SK-N-SH (cell line): Measurements from ENCODE around the gene STPG1. TPM values are rescaled to one million over a fixed set of nuclear protein-coding genes. Genes with fewer than 3 reads are reported as not detected.

ENCODE experiments used
- CTCF ChIA-PET: fragments of 300-600, 350-600 bp; formaldehyde crosslinking; extraction: SDS; loops from one replicate; lab custom pipeline; 2021; lab: Yijun Ruan, JAX
- POLR2A ChIA-PET: fragments of 350-600 bp; sonication (Branson Sonifier 250); formaldehyde crosslinking; extraction: SDS; loops from one replicate; lab custom pipeline; 2020; ENCODE audit warnings: antibody characterized with exemption, inconsistent platforms; lab: Yijun Ruan, JAX
- DNase-seq: peaks from one replicate; pipeline ENCODE4 v3.0.0; 2012
- H2AFZ ChIP-seq: fragments of 200-600 bp; sonication (generic); 2 replicates; pipeline ENCODE4 v1.8.1; 2016; ENCODE audit warnings: antibody characterized with exemption, mild to moderate bottlenecking, low read depth
- H3F3A ChIP-seq: fragments of 200-600 bp; sonication (generic); replicated peaks from 2 replicates; pipeline ENCODE3; 2016; ENCODE audit warnings: antibody characterized with exemption, mild to moderate bottlenecking; ENCODE audit not compliant: insufficient read depth
- H3K27ac ChIP-seq, 2 experiments: fragments of 200-500 bp in 1 of 2; fragments of 200-600 bp in 1 of 2; sonication (Bioruptor generic) in 1 of 2; sonication (generic), shearing (Covaris generic) in 1 of 2; 2 replicates each; pipeline versions ENCODE4 v1.5.1 to v1.6.1; 2014 to 2016; ENCODE audit warnings: low read depth in 2 of 2, inconsistent platforms in 1 of 2, low read length in 1 of 2, mild to moderate bottlenecking in 1 of 2, mixed read lengths in 1 of 2
- H3K27me3 ChIP-seq: fragments of 200-600 bp; sonication (generic), shearing (Covaris generic); 2 replicates; pipeline ENCODE4 v1.6.1; 2016; ENCODE audit warnings: mixed run types; ENCODE audit not compliant: insufficient read depth
- H3K36me3 ChIP-seq, 2 experiments: fragments of 200-500 bp in 1 of 2; fragments of 200-600 bp in 1 of 2; sonication (Bioruptor generic) in 1 of 2; sonication (generic) in 1 of 2; replicated peaks in 1 of 2; 2 replicates each; pipeline versions ENCODE3 to v1.5.1; 2014 to 2016; ENCODE audit warnings: low read length in 1 of 2, mild to moderate bottlenecking in 1 of 2; ENCODE audit not compliant: insufficient read depth in 2 of 2, control insufficient read depth in 1 of 2
- H3K4me1 ChIP-seq, 2 experiments: fragments of 200-500 bp in 1 of 2; fragments of 200-600 bp in 1 of 2; sonication (Bioruptor generic) in 1 of 2; sonication (generic), shearing (Covaris generic) in 1 of 2; 2 replicates each; pipeline versions ENCODE4 v1.5.1 to v1.6.1; 2014 to 2016; ENCODE audit warnings: low read depth in 1 of 2, low read length in 1 of 2, mixed run types in 1 of 2; ENCODE audit not compliant: insufficient read depth in 2 of 2, control insufficient read depth in 1 of 2
- H3K4me2 ChIP-seq: fragments of 200-600 bp; sonication (generic), shearing (Covaris generic); 2 replicates; pipeline ENCODE4 v1.6.1; 2017; ENCODE audit warnings: mixed run types
- H3K4me3 ChIP-seq, 2 experiments: fragments of 200-500 bp in 1 of 2; fragments of 200-600 bp in 1 of 2; sonication (Bioruptor generic) in 1 of 2; sonication (generic), shearing (Covaris generic) in 1 of 2; 2 replicates each; pipeline versions ENCODE4 v1.5.1 to v1.8.1; 2014 to 2016; ENCODE audit warnings: low read depth in 2 of 2, inconsistent platforms in 1 of 2, low read length in 1 of 2, mild to moderate bottlenecking in 1 of 2, mixed read lengths in 1 of 2, moderate library complexity in 1 of 2
- H3K79me2 ChIP-seq: fragments of 200-600 bp; sonication (generic); 2 replicates; pipeline ENCODE4 v1.8.1; 2017; ENCODE audit warnings: mild to moderate bottlenecking; ENCODE audit not compliant: insufficient read depth
- H3K9ac ChIP-seq: fragments of 200-600 bp; sonication (generic); 2 replicates; pipeline ENCODE4 v1.6.1; 2017; ENCODE audit warnings: mixed run types
- H3K9me2 ChIP-seq: fragments of 200-600 bp; sonication (generic); 2 replicates; pipeline ENCODE4 v1.6.1; 2017; ENCODE audit warnings: mixed run types
- H3K9me3 ChIP-seq: fragments of 200-600 bp; sonication (generic); 2 replicates; pipeline ENCODE4 v1.6.1; 2017; ENCODE audit warnings: mixed run types, mild to moderate bottlenecking, moderate library complexity
- H4K20me1 ChIP-seq: fragments of 200-600 bp; sonication (generic); 2 replicates; pipeline ENCODE4 v1.6.1; 2017; ENCODE audit warnings: mild to moderate bottlenecking, mixed run types; ENCODE audit not compliant: insufficient read depth
- CHD2 ChIP-seq: fragments of 150-350 bp; IDR thresholded peaks from 2 replicates; pipeline ENCODE4 v1.6.1; 2018; ENCODE audit warnings: low read length; ENCODE audit not compliant: partially characterized antibody
- EZH2phosphoT487 ChIP-seq: fragments of 200-600 bp; sonication (generic); IDR thresholded peaks from 2 replicates; pipeline ENCODE4 v1.6.1; 2017; ENCODE audit warnings: low read depth, mixed run types, mild to moderate bottlenecking, antibody characterized with exemption, moderate library complexity, borderline replicate concordance
- FOXJ3 ChIP-seq: sonication (generic); formaldehyde crosslinking; IDR thresholded peaks from 2 replicates; pipeline ENCODE4 v1.5.1; 2020; ENCODE audit warnings: mild to moderate bottlenecking, missing genetic modification reagents
- GATA2 ChIP-seq: sonication (generic); formaldehyde crosslinking; IDR thresholded peaks from 2 replicates; pipeline ENCODE4 v1.5.0; 2020; ENCODE audit warnings: mild to moderate bottlenecking, missing genetic modification reagents
- RCOR1 ChIP-seq: fragments of 150-350 bp; IDR thresholded peaks from 2 replicates; pipeline ENCODE4 v1.6.1; 2017; ENCODE audit warnings: antibody characterized with exemption, low read length
- RFX5 ChIP-seq: IDR thresholded peaks from 2 replicates; pipeline ENCODE4 v1.6.1; 2012; ENCODE audit warnings: mild to moderate bottlenecking, improper control_type of control experiment, low read length
- RXRA ChIP-seq: IDR thresholded peaks from 2 replicates; pipeline ENCODE4 v1.4.0; 2012; ENCODE audit warnings: low read depth, mild to moderate bottlenecking, borderline replicate concordance
- SIN3A ChIP-seq: IDR thresholded peaks from 2 replicates; pipeline ENCODE4 v1.6.1; 2012; ENCODE audit warnings: low read depth, mild to moderate bottlenecking, low read length, moderate library complexity, borderline replicate concordance
- WGBS: methylation state at CpG from one replicate; pipeline ENCODE4 v1.1.6; 2017; ENCODE audit warnings: low lambda C conversion rate; 5-methylcytosine and 5-hydroxymethylcytosine counted together
- polyA plus RNA-seq, 3 experiments: library from polyadenylated mRNA; depleted of rRNA; stranded (reverse); fragments of >200 nt; gene quantifications; 2 replicates each; pipeline ENCODE4 v1.2.3, GENCODE V29; 2012
- TF ChIP-seq, protein P1 (sequence below): fragments of 200-600 bp; sonication (generic); IDR thresholded peaks from 2 replicates; pipeline ENCODE4 v1.6.1; 2017; ENCODE audit warnings: antibody characterized with exemption, mild to moderate bottlenecking, moderate library complexity
- TF ChIP-seq, protein P2 (sequence below): IDR thresholded peaks from 2 replicates; pipeline ENCODE4 v1.6.1; 2012; ENCODE audit warnings: mild to moderate bottlenecking, low read depth, low read length, moderate library complexity
- TF ChIP-seq, protein P3 (sequence below): fragments of 150-350 bp; IDR thresholded peaks from 2 replicates; pipeline ENCODE4 v1.6.1; 2017; ENCODE audit warnings: antibody characterized with exemption, low read length, low read depth, borderline replicate concordance

Gene STPG1
- polyA plus RNA-seq, 1 of the 3 experiments (the other 2 are of a cell fraction) = 8.7 TPM

DNA sequence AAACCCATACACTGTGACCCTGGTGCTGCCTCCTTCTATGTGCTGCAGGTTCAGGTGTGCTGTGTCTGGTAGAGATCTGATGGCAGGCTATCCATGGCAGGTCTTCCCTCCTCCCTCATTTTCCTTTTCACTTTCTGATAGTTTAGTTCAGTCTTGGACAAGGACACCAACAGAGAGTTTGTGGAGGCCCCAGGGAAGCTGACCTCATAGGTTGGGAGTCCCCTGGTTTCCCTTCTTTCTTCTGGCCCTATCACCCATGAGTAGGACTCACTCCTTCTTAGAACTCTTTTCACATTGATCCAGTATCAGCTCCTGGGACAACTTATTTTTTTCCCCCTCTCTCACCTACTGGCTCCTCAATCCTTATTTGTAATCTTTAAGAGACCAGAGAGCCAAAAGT, 86.1 kb downstream of the STPG1 start:
- ChIA-PET CTCF (no interaction called here), POLR2A (no interaction called here)
- H4K20me1 ChIP-seq = no peaks in the 10 kb centered on the region
- H3F3A ChIP-seq = no peaks in the 10 kb centered on the region
- no peak overlapping the region for H2AFZ ChIP-seq
- H3K27me3 ChIP-seq = no peaks in the 10 kb centered on the region; the same call in 1 of the 2 replicates
- H3K4me2 ChIP-seq = no peak overlapping the region
- H3K4me1 ChIP-seq = no peaks in the 10 kb centered on the region
- H3K4me3 ChIP-seq = no peak overlapping the region
- no peak overlapping the region for H3K27ac ChIP-seq
- no peaks in the 10 kb centered on the region for H3K9me2 ChIP-seq
- no peaks in the 10 kb centered on the region for H3K36me3 ChIP-seq
- no peaks in the 10 kb centered on the region for H3K79me2 ChIP-seq
- no peak for TF ChIP-seq SIN3A
- TF ChIP-seq RFX5 = no peak
- TF ChIP-seq RCOR1 = no peak
- no peak for TF ChIP-seq RXRA
- TF ChIP-seq, protein P1, sequence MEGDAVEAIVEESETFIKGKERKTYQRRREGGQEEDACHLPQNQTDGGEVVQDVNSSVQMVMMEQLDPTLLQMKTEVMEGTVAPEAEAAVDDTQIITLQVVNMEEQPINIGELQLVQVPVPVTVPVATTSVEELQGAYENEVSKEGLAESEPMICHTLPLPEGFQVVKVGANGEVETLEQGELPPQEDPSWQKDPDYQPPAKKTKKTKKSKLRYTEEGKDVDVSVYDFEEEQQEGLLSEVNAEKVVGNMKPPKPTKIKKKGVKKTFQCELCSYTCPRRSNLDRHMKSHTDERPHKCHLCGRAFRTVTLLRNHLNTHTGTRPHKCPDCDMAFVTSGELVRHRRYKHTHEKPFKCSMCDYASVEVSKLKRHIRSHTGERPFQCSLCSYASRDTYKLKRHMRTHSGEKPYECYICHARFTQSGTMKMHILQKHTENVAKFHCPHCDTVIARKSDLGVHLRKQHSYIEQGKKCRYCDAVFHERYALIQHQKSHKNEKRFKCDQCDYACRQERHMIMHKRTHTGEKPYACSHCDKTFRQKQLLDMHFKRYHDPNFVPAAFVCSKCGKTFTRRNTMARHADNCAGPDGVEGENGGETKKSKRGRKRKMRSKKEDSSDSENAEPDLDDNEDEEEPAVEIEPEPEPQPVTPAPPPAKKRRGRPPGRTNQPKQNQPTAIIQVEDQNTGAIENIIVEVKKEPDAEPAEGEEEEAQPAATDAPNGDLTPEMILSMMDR = no peak
- no peak for TF ChIP-seq EZH2phosphoT487
- TF ChIP-seq GATA2 = no peak
- H3K9ac ChIP-seq = no peak overlapping the region
- DNase-seq = no peak
- no peaks in the 10 kb centered on the region for H3K9me3 ChIP-seq

DNA sequence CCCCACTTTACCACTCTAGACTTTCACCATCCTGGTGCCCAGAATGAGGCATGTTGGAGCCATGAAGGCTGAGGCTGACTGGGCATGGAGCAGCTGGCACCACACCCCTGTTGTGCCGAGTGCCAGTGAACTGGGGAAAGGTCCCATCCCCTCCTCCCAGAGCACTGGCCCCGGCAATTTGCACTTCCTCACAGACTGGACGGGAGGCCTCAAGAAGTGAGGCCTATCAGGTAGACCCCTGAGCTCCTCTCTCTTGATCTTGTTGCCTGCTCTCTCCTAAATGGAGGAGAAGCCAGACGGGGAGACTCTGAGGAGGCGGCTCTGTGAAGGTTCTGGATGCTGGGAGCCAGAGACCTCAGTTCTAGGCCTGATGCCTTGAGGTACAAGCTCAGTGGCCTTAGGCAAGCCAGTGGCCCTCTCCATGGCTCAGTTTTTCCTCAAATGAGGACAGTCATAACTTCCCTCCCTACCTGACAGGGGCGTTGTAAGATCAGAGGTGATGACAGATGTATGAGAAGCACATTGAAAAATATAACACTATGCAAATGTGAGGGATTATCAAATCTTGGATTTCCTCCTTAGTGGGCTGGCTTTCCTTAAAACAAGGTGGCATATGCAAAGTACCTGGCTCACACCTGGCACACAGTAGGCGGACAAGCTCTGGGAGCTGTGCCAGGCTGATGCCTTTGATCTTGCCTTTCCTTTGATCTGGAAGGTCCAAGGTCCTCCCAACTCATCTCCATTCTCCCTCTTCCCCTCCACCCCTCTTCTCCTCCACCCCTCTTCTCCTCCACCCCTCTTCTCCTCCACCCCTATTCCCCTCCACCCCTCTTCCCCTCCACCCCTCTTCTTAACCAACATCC, 87.8 kb downstream of the STPG1 start:
- Histone ChIP-seq H3K27ac (no peak overlapping the region), H3K4me1 (peaks cover 0 to 2% of the 10 kb centered on the region in 2 experiments; a peak in 1 of 4 replicates), H3K79me2 (no peaks in the 10 kb centered on the region), H3K27me3 (peaks cover 9% of the 10 kb centered on the region; the same call in 1 of the 2 replicates), H3K9me3 (no peaks in the 10 kb centered on the region), H3K36me3 (no peaks in the 10 kb centered on the region), H3F3A (no peaks in the 10 kb centered on the region), H2AFZ (no peak overlapping the region), H4K20me1 (no peaks in the 10 kb centered on the region), H3K4me2 (no peak overlapping the region), H3K9me2 (no peaks in the 10 kb centered on the region), H3K4me3 (no peak overlapping the region), H3K9ac (no peak overlapping the region)
- ChIA-PET POLR2A (no interaction called here), CTCF (interaction anchor here (1.3 kb wide), 1 partner anchor 9 kb away, joined by 3 read pairs; no protein-coding TSS in a partner anchor)
- DNase-seq = no peak
- 61% methylated on average over 5 of the region's 7 CpGs for whole genome bisulfite sequencing
- TF ChIP-seq, protein P2, sequence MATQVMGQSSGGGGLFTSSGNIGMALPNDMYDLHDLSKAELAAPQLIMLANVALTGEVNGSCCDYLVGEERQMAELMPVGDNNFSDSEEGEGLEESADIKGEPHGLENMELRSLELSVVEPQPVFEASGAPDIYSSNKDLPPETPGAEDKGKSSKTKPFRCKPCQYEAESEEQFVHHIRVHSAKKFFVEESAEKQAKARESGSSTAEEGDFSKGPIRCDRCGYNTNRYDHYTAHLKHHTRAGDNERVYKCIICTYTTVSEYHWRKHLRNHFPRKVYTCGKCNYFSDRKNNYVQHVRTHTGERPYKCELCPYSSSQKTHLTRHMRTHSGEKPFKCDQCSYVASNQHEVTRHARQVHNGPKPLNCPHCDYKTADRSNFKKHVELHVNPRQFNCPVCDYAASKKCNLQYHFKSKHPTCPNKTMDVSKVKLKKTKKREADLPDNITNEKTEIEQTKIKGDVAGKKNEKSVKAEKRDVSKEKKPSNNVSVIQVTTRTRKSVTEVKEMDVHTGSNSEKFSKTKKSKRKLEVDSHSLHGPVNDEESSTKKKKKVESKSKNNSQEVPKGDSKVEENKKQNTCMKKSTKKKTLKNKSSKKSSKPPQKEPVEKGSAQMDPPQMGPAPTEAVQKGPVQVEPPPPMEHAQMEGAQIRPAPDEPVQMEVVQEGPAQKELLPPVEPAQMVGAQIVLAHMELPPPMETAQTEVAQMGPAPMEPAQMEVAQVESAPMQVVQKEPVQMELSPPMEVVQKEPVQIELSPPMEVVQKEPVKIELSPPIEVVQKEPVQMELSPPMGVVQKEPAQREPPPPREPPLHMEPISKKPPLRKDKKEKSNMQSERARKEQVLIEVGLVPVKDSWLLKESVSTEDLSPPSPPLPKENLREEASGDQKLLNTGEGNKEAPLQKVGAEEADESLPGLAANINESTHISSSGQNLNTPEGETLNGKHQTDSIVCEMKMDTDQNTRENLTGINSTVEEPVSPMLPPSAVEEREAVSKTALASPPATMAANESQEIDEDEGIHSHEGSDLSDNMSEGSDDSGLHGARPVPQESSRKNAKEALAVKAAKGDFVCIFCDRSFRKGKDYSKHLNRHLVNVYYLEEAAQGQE = no peak
- TF ChIP-seq FOXJ3 (CRISPR knock-in tag) = no peak
- TF ChIP-seq RXRA = no peak
- TF ChIP-seq CHD2 = no peak
- TF ChIP-seq, protein P3, sequence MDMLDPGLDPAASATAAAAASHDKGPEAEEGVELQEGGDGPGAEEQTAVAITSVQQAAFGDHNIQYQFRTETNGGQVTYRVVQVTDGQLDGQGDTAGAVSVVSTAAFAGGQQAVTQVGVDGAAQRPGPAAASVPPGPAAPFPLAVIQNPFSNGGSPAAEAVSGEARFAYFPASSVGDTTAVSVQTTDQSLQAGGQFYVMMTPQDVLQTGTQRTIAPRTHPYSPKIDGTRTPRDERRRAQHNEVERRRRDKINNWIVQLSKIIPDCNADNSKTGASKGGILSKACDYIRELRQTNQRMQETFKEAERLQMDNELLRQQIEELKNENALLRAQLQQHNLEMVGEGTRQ = no peak
